HG02938 (cell line): ENCODE measurements around the gene CCDC152.
"Not testable (repeated sequence)": the region's sequence is repeated elsewhere in the genome, so short reads cannot be mapped to it uniquely, and the experiment has no call there.

Source experiments
- ATAC-seq: cut with Tn5 transposase; IDR thresholded peaks from one replicate; pipeline ENCODE4 v1.9.1; 2021; ENCODE audit warnings: mild to moderate bottlenecking, moderate library complexity; ENCODE audit not compliant: unreplicated experiment

The CCDC152 gene

GRCh38 chr5:42756606-42757601 is at the start of gene CCDC152:
Gene CCDC152 (plus strand): TSS chr5:42756818. CDS start chr5:42759122, 2,304 bp downstream.
- ATAC-seq: peak; percentile 55

- no peak for ATAC-seq
Measured at GRCh38 chr5:42715785-42716184, 40.8 kb upstream of the CCDC152 start.

GRCh38 chr5:42718591-42718990 is 38.0 kb upstream of the CCDC152 start:
- peak; percentile 87 for ATAC-seq

GRCh38 chr5:42719034-42719433 is 37.6 kb upstream of the CCDC152 start:
- peak; percentile 2 for ATAC-seq

GRCh38 chr5:42720251-42720650 is 36.4 kb upstream of the CCDC152 start:
- no peak for ATAC-seq

- no peak for ATAC-seq
Measured at GRCh38 chr5:42721484-42721883, 35.1 kb upstream of the CCDC152 start.

- not testable (repeated sequence) for ATAC-seq
Measured at GRCh38 chr5:42734531-42735058, 22.0 kb upstream of the CCDC152 start.

GRCh38 chr5:42740920-42741319 is 15.7 kb upstream of the CCDC152 start:
- no peak for ATAC-seq

GRCh38 chr5:42745426-42745825 is 11.2 kb upstream of the CCDC152 start:
- no peak for ATAC-seq

- ATAC-seq: no peak
Measured at GRCh38 chr5:42745856-42746255, 10.8 kb upstream of the CCDC152 start.

- no peak for ATAC-seq
Measured at GRCh38 chr5:42749020-42749419, 7.6 kb upstream of the CCDC152 start.

- ATAC-seq: no peak
Measured at GRCh38 chr5:42750507-42750906, 6.1 kb upstream of the CCDC152 start.

- no peak for ATAC-seq
Measured at GRCh38 chr5:42751044-42751443, 5.6 kb upstream of the CCDC152 start.

GRCh38 chr5:42753099-42753498 is 3.5 kb upstream of the CCDC152 start:
- no peak for ATAC-seq

- no peak for ATAC-seq
Measured at GRCh38 chr5:42759456-42759855, 2.8 kb downstream of the CCDC152 start.

GRCh38 chr5:42760426-42760825 is 3.8 kb downstream of the CCDC152 start:
- no peak for ATAC-seq

GRCh38 chr5:42761791-42762190 is 5.2 kb downstream of the CCDC152 start:
- ATAC-seq: no peak

- ATAC-seq: no peak
Measured at GRCh38 chr5:42767491-42768105, 11.0 kb downstream of the CCDC152 start.

- no peak for ATAC-seq
Measured at GRCh38 chr5:42768106-42768504, 11.5 kb downstream of the CCDC152 start.

- no peak for ATAC-seq
Measured at GRCh38 chr5:42770003-42770402, 13.4 kb downstream of the CCDC152 start.

- no peak for ATAC-seq
Measured at GRCh38 chr5:42772265-42772993, 15.8 kb downstream of the CCDC152 start.
